HEK293 (cell line): ENCODE measurements around the gene POLD2.

ENCODE experiments used
- KLF10 ChIP-seq: fragments of 450-650 bp; IDR thresholded peaks from 2 replicates; pipeline ENCODE4 v1.5.1; 2018; ENCODE audit warnings: missing biosample characterization, mild to moderate bottlenecking, missing genetic modification characterization
- ZBTB8A ChIP-seq: fragments of 450-650 bp; formaldehyde crosslinking; IDR thresholded peaks from 2 replicates; pipeline ENCODE4 v1.5.1; 2016; ENCODE audit warnings: missing biosample characterization, missing genetic modification characterization
- ZNF501 ChIP-seq: fragments of 450-650 bp; formaldehyde crosslinking; IDR thresholded peaks from 2 replicates; pipeline ENCODE4 v1.5.1; 2016; ENCODE audit warnings: missing biosample characterization, missing genetic modification characterization

DNA sequence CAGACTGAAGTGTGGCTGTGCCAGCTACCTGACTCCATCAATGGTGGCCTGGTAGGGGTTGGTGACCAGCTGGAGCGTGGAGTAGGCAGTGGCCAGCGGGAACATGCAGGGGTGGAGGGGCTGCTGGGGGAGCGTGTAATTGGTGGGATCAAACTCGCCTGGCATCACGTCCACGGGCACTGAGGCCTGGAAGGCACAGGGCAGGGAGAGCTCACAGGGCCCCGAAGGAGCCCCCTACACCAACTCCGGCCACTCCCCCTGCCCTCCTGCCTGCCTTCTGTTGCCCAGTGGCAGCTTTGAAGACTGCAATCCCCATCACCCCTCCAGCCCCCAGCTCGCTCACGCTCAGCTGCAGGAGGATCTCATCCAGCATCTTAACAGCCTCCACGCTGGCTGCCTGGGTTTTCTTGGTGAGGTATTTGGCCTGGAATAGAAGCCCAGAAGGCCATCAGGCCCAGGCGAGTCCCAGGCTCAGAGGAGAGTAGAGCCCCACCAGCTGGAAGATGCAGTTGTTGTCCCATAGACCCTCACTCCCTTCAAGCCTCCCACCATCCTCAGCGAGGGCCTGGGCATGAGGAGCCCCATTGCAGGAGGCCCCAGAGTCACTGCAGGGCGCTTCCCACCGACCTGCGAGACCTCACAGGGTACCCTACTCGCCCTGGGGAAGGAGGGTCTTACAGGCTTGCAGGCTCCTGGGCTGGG lies 7.1 kb downstream of the POLD2 start:
- TF ChIP-seq ZNF501 = no peak
- TF ChIP-seq ZBTB8A (tag by site-specific recombination) = no peak
- no peak for TF ChIP-seq KLF10 (tag by site-specific recombination)
